Mammary epithelial cell (primary cell): ENCODE results near the gene FGD6.

ENCODE experiments used
- CTCF ChIP-seq, 2 donors: IDR thresholded peaks in 1 of 2; conservative IDR thresholded peaks in 1 of 2; 2 replicates each; pipeline ENCODE4 v1.5.1; 2011 to 2012; ENCODE audit warnings: inconsistent platforms in 2 of 2, low read length in 2 of 2, mild to moderate bottlenecking in 2 of 2, control low read depth in 1 of 2, low read depth in 1 of 2; ENCODE audit not compliant: insufficient read depth in 1 of 2; ENCODE audit errors: extremely low read depth in 1 of 2
- EZH2 ChIP-seq: IDR thresholded peaks from 2 replicates; pipeline ENCODE4 v1.6.1; 2012; ENCODE audit warnings: low read length, inconsistent platforms, borderline replicate concordance

- TF ChIP-seq CTCF (conservative IDR thresholded peaks at IDR 0.05 in 1 of 2, IDR thresholded peaks at IDR 0.05 in 1 of 2; ENCODE audit: extremely low read depth in 1 of 2, insufficient read depth in 1 of 2, low read depth in 1 of 2, low read length in 2 of 2) = no peak
- TF ChIP-seq EZH2 = no peak
These were observed 26.4 kb upstream of the FGD6 start for GRCh38 chr12:95243497-95244183.
